Activated CD4-positive, alpha-beta T cell treated with anti-CD3 and anti-CD28 coated beads, Interleukin-2, amount 10 ng/mL, durations not matched to agents 7 days and 5 days (primary cell): ENCODE results near the gene CEMIP. TPM values are rescaled to one million over a fixed set of nuclear protein-coding genes. Genes with fewer than 3 reads are reported as not detected.

Source experiments
- CTCF ChIA-PET: fragments of 350-600 bp; sonication (Branson Sonifier 250); formaldehyde crosslinking; loops from one replicate; lab custom pipeline; 2021; ENCODE audit warnings: antibody characterized with exemption; lab: Charles Lee
- POLR2A ChIA-PET: fragments of 350-600 bp; sonication (Branson Sonifier 250); formaldehyde crosslinking; loops from one replicate; lab custom pipeline; 2021; ENCODE audit warnings: antibody characterized with exemption; lab: Charles Lee
- DNase-seq: peaks from one replicate; pipeline ENCODE4 v3.0.0-alpha.2; 2020
- H3K27ac Mint-ChIP-seq: one replicate; pipeline ENCODE4 v1.8.0; 2021; ENCODE audit warnings: mild to moderate bottlenecking, moderate library complexity, mixed read lengths
- H3K27me3 Mint-ChIP-seq: one replicate; pipeline ENCODE4 v1.8.0; 2021; ENCODE audit warnings: mixed read lengths
- H3K36me3 Mint-ChIP-seq: one replicate; pipeline ENCODE4 v1.8.0; 2021; ENCODE audit warnings: low read depth, mixed read lengths
- H3K4me1 Mint-ChIP-seq: one replicate; pipeline ENCODE4 v1.8.0; 2021; ENCODE audit warnings: mixed read lengths
- H3K4me3 Mint-ChIP-seq: one replicate; pipeline ENCODE4 v1.8.0; 2021; ENCODE audit warnings: mild to moderate bottlenecking, moderate library complexity, mixed read lengths
- H3K9me3 Mint-ChIP-seq: one replicate; pipeline ENCODE4 v1.8.0; 2021; ENCODE audit warnings: mixed read lengths
- total RNA-seq, 2 experiments: library from RNA; stranded (reverse); gene quantifications; one replicate each; pipeline ENCODE4 v1.2.3, GENCODE V29; 2021

Gene CEMIP
- total RNA-seq, 2 experiments from 2014 or later = not detected

GRCh38 chr15:80850941-80851451 is 71.8 kb downstream of the CEMIP start:
- Mint-ChIP-seq H3K9me3 (no peaks in the 10 kb centered on the region), H3K27ac (no peak overlapping the region), H3K36me3 (no peaks in the 10 kb centered on the region), H3K4me3 (no peak overlapping the region), H3K27me3 (peaks cover 16% of the 10 kb centered on the region), H3K4me1 (peaks cover 3% of the 10 kb centered on the region)
- ChIA-PET CTCF (no interaction called here), POLR2A (no interaction called here)
- no peak for DNase-seq

GRCh38 chr15:80852676-80853075 is 73.5 kb downstream of the CEMIP start:
- Mint-ChIP-seq H3K4me3 (no peak overlapping the region), H3K4me1 (peaks cover 20% of the 10 kb centered on the region), H3K36me3 (no peaks in the 10 kb centered on the region), H3K27me3 (peaks cover 12% of the 10 kb centered on the region), H3K9me3 (no peaks in the 10 kb centered on the region), H3K27ac (no peak overlapping the region)
- no peak for DNase-seq
- POLR2A ChIA-PET = interaction anchor here (0.6 kb wide), 1 partner anchor 19 kb away, joined by 12 read pairs; no protein-coding TSS in a partner anchor
- CTCF ChIA-PET = no interaction called here

GRCh38 chr15:80854104-80854503 is 74.9 kb downstream of the CEMIP start:
- no peak for DNase-seq
- H3K36me3 Mint-ChIP-seq = no peaks in the 10 kb centered on the region
- no peaks in the 10 kb centered on the region for H3K9me3 Mint-ChIP-seq
- no peak overlapping the region for H3K27ac Mint-ChIP-seq
- H3K4me3 Mint-ChIP-seq = no peak overlapping the region
- POLR2A ChIA-PET = no interaction called here
- peaks cover 12% of the 10 kb centered on the region for H3K27me3 Mint-ChIP-seq
- peaks cover 24% of the 10 kb centered on the region for H3K4me1 Mint-ChIP-seq
- CTCF ChIA-PET = no interaction called here

GRCh38 chr15:80855206-80855605 is 76.0 kb downstream of the CEMIP start:
- ChIA-PET CTCF (interaction anchor here (0.6 kb wide), 1 partner anchor 89 kb away, joined by 3 read pairs; no protein-coding TSS in a partner anchor), POLR2A (interaction anchor here (0.6 kb wide), 1 partner anchor 32 kb away, joined by 3 read pairs; no protein-coding TSS in a partner anchor)
- Mint-ChIP-seq H3K27me3 (peaks cover 10% of the 10 kb centered on the region), H3K4me3 (no peak overlapping the region), H3K4me1 (peaks cover 24% of the 10 kb centered on the region), H3K27ac (no peak overlapping the region), H3K36me3 (no peaks in the 10 kb centered on the region), H3K9me3 (no peaks in the 10 kb centered on the region)
- no peak for DNase-seq

GRCh38 chr15:80856400-80856799 is 77.2 kb downstream of the CEMIP start:
- DNase-seq = no peak
- H3K36me3 Mint-ChIP-seq = no peaks in the 10 kb centered on the region
- POLR2A ChIA-PET = no interaction called here
- CTCF ChIA-PET = no interaction called here
- H3K27me3 Mint-ChIP-seq = peaks cover 14% of the 10 kb centered on the region
- H3K9me3 Mint-ChIP-seq = no peaks in the 10 kb centered on the region
- H3K27ac Mint-ChIP-seq = peak overlapping the region; percentile 74
- peaks cover 24% of the 10 kb centered on the region for H3K4me1 Mint-ChIP-seq
- H3K4me3 Mint-ChIP-seq = no peak overlapping the region

- DNase-seq = peak; percentile 29
- CTCF ChIA-PET = no interaction called here
- Mint-ChIP-seq H3K4me1 (peaks cover 24% of the 10 kb centered on the region), H3K36me3 (no peaks in the 10 kb centered on the region), H3K27ac (peak overlapping the region; percentile 74), H3K9me3 (no peaks in the 10 kb centered on the region), H3K4me3 (peak overlapping the region; percentile 3), H3K27me3 (peaks cover 12% of the 10 kb centered on the region)
- POLR2A ChIA-PET = no interaction called here
These were observed 77.7 kb downstream of the CEMIP start for GRCh38 chr15:80856809-80857377.

- H3K36me3 Mint-ChIP-seq = no peaks in the 10 kb centered on the region
- no peak for DNase-seq
- H3K9me3 Mint-ChIP-seq = no peaks in the 10 kb centered on the region
- H3K4me3 Mint-ChIP-seq = no peak overlapping the region
- CTCF ChIA-PET = no interaction called here
- H3K4me1 Mint-ChIP-seq = peaks cover 14% of the 10 kb centered on the region
- peaks cover 3% of the 10 kb centered on the region for H3K27me3 Mint-ChIP-seq
- POLR2A ChIA-PET = no interaction called here
- H3K27ac Mint-ChIP-seq = no peak overlapping the region
These were observed 82.6 kb downstream of the CEMIP start for GRCh38 chr15:80861731-80862170.

- Mint-ChIP-seq H3K4me1 (no peaks in the 10 kb centered on the region), H3K9me3 (no peaks in the 10 kb centered on the region), H3K27me3 (peaks cover 3% of the 10 kb centered on the region), H3K4me3 (no peak overlapping the region), H3K27ac (no peak overlapping the region), H3K36me3 (no peaks in the 10 kb centered on the region)
- CTCF ChIA-PET = no interaction called here
- DNase-seq = no peak
- POLR2A ChIA-PET = no interaction called here
These were observed 85.5 kb downstream of the CEMIP start for GRCh38 chr15:80864666-80865065.

GRCh38 chr15:80866936-80867335 is 87.8 kb downstream of the CEMIP start:
- DNase-seq = no peak
- POLR2A ChIA-PET = no interaction called here
- H3K4me1 Mint-ChIP-seq = no peaks in the 10 kb centered on the region
- H3K36me3 Mint-ChIP-seq = no peaks in the 10 kb centered on the region
- no peaks in the 10 kb centered on the region for H3K9me3 Mint-ChIP-seq
- H3K4me3 Mint-ChIP-seq = no peak overlapping the region
- no peak overlapping the region for H3K27ac Mint-ChIP-seq
- CTCF ChIA-PET = no interaction called here
- H3K27me3 Mint-ChIP-seq = no peaks in the 10 kb centered on the region

GRCh38 chr15:80870366-80870765 is 91.2 kb downstream of the CEMIP start:
- no peaks in the 10 kb centered on the region for H3K36me3 Mint-ChIP-seq
- DNase-seq = no peak
- H3K9me3 Mint-ChIP-seq = no peaks in the 10 kb centered on the region
- H3K4me3 Mint-ChIP-seq = no peak overlapping the region
- no peaks in the 10 kb centered on the region for H3K4me1 Mint-ChIP-seq
- no peak overlapping the region for H3K27ac Mint-ChIP-seq
- ChIA-PET POLR2A (no interaction called here), CTCF (no interaction called here)
- H3K27me3 Mint-ChIP-seq = no peaks in the 10 kb centered on the region

- Mint-ChIP-seq H3K4me3 (no peak overlapping the region), H3K27ac (no peak overlapping the region), H3K9me3 (no peaks in the 10 kb centered on the region), H3K36me3 (no peaks in the 10 kb centered on the region), H3K27me3 (no peaks in the 10 kb centered on the region), H3K4me1 (no peaks in the 10 kb centered on the region)
- ChIA-PET CTCF (no interaction called here), POLR2A (no interaction called here)
- DNase-seq = no peak
These were observed 91.7 kb downstream of the CEMIP start for GRCh38 chr15:80870893-80871292.

- Mint-ChIP-seq H3K4me3 (no peak overlapping the region), H3K27ac (no peak overlapping the region)
These were observed 92.7 kb downstream of the CEMIP start for GRCh38 chr15:80871858-80872257.

GRCh38 chr15:80873366-80873952 is 94.3 kb downstream of the CEMIP start:
- CTCF ChIA-PET = no interaction called here
- Mint-ChIP-seq H3K27ac (no peak overlapping the region), H3K4me3 (no peak overlapping the region), H3K9me3 (no peaks in the 10 kb centered on the region), H3K27me3 (peaks cover 3% of the 10 kb centered on the region), H3K4me1 (no peaks in the 10 kb centered on the region), H3K36me3 (no peaks in the 10 kb centered on the region)
- no peak for DNase-seq
- POLR2A ChIA-PET = interaction anchor here (0.6 kb wide), 1 partner anchor 167 kb away, joined by 4 read pairs; no protein-coding TSS in a partner anchor

More at GRCh38 chr15:80871858-80872257, 92.7 kb downstream of the CEMIP start:
- POLR2A ChIA-PET = no interaction called here
- H3K9me3 Mint-ChIP-seq = no peaks in the 10 kb centered on the region
- no peaks in the 10 kb centered on the region for H3K27me3 Mint-ChIP-seq
- DNase-seq = no peak
- H3K36me3 Mint-ChIP-seq = no peaks in the 10 kb centered on the region
- H3K4me1 Mint-ChIP-seq = no peaks in the 10 kb centered on the region
- CTCF ChIA-PET = no interaction called here
